ENCODE results near the gene CGB8.

Gene CGB8

DNA sequence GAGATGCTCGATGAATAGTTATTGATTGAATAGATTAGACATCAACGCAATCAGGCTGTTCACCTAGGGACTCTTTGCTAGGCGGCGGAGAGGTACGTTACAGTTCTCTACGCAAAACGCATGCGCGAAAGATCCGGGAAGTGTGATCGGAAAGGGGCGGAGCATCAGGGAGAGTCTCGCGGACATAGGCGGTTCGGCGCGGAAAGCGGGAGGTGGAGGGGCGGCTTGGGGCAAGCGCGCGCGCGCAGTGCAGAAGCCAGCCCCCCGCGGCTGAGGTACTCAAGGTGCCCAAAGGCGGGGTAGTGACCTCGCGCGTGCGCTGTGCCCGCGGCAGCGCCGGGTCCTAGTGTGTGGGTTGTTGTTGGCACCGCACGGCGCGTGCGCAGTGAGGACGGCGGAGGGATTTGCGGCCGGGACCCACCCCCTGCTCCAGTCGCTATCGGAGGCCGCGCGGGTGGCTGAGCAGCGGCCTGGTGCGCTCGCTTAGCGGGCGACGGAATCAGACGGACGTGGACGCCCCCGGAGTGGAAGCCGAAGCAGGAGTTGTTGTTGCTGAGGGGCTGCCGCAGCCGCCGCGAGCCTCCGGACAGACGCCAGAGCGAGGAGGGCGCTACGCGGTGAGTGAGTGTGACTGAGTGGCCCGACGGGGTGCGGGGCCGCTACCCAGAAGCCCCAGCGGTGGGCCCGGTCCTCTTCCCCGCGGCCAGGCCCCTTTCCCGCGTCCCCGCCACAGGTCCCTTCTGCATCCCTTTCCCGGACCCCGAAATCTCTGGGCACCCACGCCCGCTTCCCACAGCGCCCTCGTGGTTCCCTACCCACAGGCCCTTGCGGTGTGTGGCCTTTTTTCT is 36.3 kb upstream of the CGB8 start, which contains the start of gene SNRNP70:
TSS of gene SNRNP70 (plus strand) at position 432 of the 848 bp plus-strand sequence. CDS start 964 bp downstream, outside the sequence.
- H3K4me3 ChIP-seq (ENCODE audit: low read depth, low read length): peak within 1 kb of the TSS; percentile 89
- peaks cover 36 to 39% of the 10 kb centered on the region in 2 experiments for H3K36me3 ChIP-seq (ENCODE audit: control insufficient read depth in 2 of 2, insufficient read depth in 1 of 2, low read length in 2 of 2)
- ChIA-PET CTCF (interaction anchor here (0.7 to 4.0 kb wide), 2 partner anchors 12 to 21 kb away, joined by 4 to 36 read pairs; no protein-coding TSS in a partner anchor), POLR2A (no interaction called here)
- H3K9me3 ChIP-seq (ENCODE audit: control insufficient read depth, insufficient read depth, low read depth, low read length): no peaks in the 10 kb centered on the region
- H3K4me1 ChIP-seq (ENCODE audit: control insufficient read depth, insufficient read depth, low read length): peaks cover 5% of the 10 kb centered on the region; the same call in 1 of the 2 replicates
- peak within 1 kb of the TSS; percentile 92 for H3K27ac ChIP-seq (ENCODE audit: extremely low read depth, low read depth, low read length)
- TF ChIP-seq, protein P1, sequence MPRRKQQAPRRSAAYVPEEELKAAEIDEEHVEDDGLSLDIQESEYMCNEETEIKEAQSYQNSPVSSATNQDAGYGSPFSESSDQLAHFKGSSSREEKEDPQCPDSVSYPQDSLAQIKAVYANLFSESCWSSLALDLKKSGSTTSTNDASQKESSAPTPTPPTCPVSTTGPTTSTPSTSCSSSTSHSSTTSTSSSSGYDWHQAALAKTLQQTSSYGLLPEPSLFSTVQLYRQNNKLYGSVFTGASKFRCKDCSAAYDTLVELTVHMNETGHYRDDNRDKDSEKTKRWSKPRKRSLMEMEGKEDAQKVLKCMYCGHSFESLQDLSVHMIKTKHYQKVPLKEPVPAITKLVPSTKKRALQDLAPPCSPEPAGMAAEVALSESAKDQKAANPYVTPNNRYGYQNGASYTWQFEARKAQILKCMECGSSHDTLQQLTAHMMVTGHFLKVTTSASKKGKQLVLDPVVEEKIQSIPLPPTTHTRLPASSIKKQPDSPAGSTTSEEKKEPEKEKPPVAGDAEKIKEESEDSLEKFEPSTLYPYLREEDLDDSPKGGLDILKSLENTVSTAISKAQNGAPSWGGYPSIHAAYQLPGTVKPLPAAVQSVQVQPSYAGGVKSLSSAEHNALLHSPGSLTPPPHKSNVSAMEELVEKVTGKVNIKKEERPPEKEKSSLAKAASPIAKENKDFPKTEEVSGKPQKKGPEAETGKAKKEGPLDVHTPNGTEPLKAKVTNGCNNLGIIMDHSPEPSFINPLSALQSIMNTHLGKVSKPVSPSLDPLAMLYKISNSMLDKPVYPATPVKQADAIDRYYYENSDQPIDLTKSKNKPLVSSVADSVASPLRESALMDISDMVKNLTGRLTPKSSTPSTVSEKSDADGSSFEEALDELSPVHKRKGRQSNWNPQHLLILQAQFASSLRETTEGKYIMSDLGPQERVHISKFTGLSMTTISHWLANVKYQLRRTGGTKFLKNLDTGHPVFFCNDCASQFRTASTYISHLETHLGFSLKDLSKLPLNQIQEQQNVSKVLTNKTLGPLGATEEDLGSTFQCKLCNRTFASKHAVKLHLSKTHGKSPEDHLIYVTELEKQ (tag by site-specific recombination; IDR thresholded peaks at IDR 0.05; ENCODE audit: borderline replicate concordance): no peak
- TF ChIP-seq, protein P2, sequence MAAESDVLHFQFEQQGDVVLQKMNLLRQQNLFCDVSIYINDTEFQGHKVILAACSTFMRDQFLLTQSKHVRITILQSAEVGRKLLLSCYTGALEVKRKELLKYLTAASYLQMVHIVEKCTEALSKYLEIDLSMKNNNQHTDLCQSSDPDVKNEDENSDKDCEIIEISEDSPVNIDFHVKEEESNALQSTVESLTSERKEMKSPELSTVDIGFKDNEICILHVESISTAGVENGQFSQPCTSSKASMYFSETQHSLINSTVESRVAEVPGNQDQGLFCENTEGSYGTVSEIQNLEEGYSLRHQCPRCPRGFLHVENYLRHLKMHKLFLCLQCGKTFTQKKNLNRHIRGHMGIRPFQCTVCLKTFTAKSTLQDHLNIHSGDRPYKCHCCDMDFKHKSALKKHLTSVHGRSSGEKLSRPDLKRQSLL (tag by site-specific recombination; IDR thresholded peaks at IDR 0.05): peak; percentile 60; the same call in 1 of the 2 replicates
- TF ChIP-seq ZNF138 (tag by site-specific recombination; IDR thresholded peaks at IDR 0.05; ENCODE audit: borderline replicate concordance): 0 out of 2 replicates have a peak, but pooled peaks have one; percentile 74
- TF ChIP-seq ZBTB8A (tag by site-specific recombination; IDR thresholded peaks at IDR 0.05): peak; percentile 65
- no peak for TF ChIP-seq ZNF473 (tag by site-specific recombination; IDR thresholded peaks at IDR 0.05)
- TF ChIP-seq ZEB2 (tag by site-specific recombination; IDR thresholded peaks at IDR 0.05): peak; percentile 42; the same call in 1 of the 2 replicates
- TF ChIP-seq SCRT2 (tag by site-specific recombination; IDR thresholded peaks at IDR 0.05): peak; percentile 82
- peak; percentile 97; the same call in 1 of the 2 replicates for TF ChIP-seq ZNF76 (tag by site-specific recombination; IDR thresholded peaks at IDR 0.05; ENCODE audit: borderline replicate concordance, low read depth)
- TF ChIP-seq, protein P3, sequence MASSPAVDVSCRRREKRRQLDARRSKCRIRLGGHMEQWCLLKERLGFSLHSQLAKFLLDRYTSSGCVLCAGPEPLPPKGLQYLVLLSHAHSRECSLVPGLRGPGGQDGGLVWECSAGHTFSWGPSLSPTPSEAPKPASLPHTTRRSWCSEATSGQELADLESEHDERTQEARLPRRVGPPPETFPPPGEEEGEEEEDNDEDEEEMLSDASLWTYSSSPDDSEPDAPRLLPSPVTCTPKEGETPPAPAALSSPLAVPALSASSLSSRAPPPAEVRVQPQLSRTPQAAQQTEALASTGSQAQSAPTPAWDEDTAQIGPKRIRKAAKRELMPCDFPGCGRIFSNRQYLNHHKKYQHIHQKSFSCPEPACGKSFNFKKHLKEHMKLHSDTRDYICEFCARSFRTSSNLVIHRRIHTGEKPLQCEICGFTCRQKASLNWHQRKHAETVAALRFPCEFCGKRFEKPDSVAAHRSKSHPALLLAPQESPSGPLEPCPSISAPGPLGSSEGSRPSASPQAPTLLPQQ (tag by site-specific recombination; IDR thresholded peaks at IDR 0.05): peak; percentile 99
- no peak for TF ChIP-seq PBX3 (CRISPR knock-in tag; IDR thresholded peaks at IDR 0.05)
- TF ChIP-seq ZNF610 (tag by site-specific recombination; IDR thresholded peaks at IDR 0.05; ENCODE audit: borderline replicate concordance): peak; percentile 73
- TF ChIP-seq ZSCAN18 (tag by site-specific recombination; IDR thresholded peaks at IDR 0.05): peak; percentile 58; the same call in 1 of the 2 replicates
- peak; percentile 99 for TF ChIP-seq ZBTB26 (tag by site-specific recombination; optimal IDR thresholded peaks at IDR 0.05)
- peak; percentile 70; the same call in 1 of the 2 replicates for TF ChIP-seq ZNF791 (tag by site-specific recombination; IDR thresholded peaks at IDR 0.05)
- TF ChIP-seq ZNF366 (tag by site-specific recombination; conservative IDR thresholded peaks at IDR 0.05): peak; percentile 51; the same call in 1 of the 2 replicates
- peak; percentile 62; the same call in 1 of the 2 replicates for TF ChIP-seq ZNF449 (tag by site-specific recombination; IDR thresholded peaks at IDR 0.05)
- TF ChIP-seq ZNF423 (tag by site-specific recombination; IDR thresholded peaks at IDR 0.05): 0 out of 2 replicates have a peak, but pooled peaks have one; percentile 36
- TF ChIP-seq GLI4 (tag by site-specific recombination; IDR thresholded peaks at IDR 0.05): peak; percentile 94
- peak; percentile 97 for TF ChIP-seq SP2 (tag by site-specific recombination; IDR thresholded peaks at IDR 0.05)
- peak; percentile 79; the same call in 1 of the 2 replicates for TF ChIP-seq ZNF24 (tag by site-specific recombination; IDR thresholded peaks at IDR 0.05)
- no peak for TF ChIP-seq ZNF624 (tag by site-specific recombination; IDR thresholded peaks at IDR 0.05)
- TF ChIP-seq KLF10 (tag by site-specific recombination; IDR thresholded peaks at IDR 0.05): peak; percentile 78; the same call in 1 of the 2 replicates
- peak; percentile 53; the same call in 1 of the 2 replicates for TF ChIP-seq ZNF23 (tag by site-specific recombination; IDR thresholded peaks at IDR 0.05; ENCODE audit: borderline replicate concordance)
- TF ChIP-seq ZNF629 (tag by site-specific recombination; IDR thresholded peaks at IDR 0.05): peak; percentile 46
